ENCODE measurements around the gene ABCA4.

GRCh38 chr1:94070865-94071264, 50.1 kb downstream of the ABCA4 start:
- TF ChIP-seq POLR2A (IDR thresholded peaks at IDR 0.05; ENCODE audit: low read depth, low read length) (no peak), POLR2AphosphoS5 (IDR thresholded peaks at IDR 0.05; ENCODE audit: low read depth, low read length) (no peak)
